ENCODE measurements around the gene TTC28.

DNA sequence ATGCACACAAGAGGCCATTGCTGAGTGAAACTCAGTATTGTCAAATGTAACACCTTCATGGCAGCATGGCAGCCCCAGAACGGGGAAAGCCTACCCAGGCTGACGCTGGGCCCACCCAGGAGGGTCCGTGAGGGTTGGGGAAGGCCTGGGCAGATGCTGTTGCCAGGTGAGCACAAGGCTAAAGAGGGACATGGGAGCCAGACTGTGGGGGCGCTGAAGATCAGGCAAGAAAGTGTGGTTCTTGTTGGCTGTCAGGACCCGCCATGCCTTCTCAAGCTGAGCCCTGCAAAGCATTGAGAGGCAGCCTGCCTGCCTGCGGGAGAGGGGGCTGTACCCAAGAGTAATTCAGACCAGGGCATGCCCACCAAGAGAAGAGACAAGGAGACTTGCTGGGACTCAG is 675.6 kb downstream of the TTC28 start:
- TF ChIP-seq POLR2AphosphoS5 (IDR thresholded peaks at IDR 0.05) (no peak), EP300 (IDR thresholded peaks at IDR 0.05) (no peak)
- TF ChIP-seq, protein P1, sequence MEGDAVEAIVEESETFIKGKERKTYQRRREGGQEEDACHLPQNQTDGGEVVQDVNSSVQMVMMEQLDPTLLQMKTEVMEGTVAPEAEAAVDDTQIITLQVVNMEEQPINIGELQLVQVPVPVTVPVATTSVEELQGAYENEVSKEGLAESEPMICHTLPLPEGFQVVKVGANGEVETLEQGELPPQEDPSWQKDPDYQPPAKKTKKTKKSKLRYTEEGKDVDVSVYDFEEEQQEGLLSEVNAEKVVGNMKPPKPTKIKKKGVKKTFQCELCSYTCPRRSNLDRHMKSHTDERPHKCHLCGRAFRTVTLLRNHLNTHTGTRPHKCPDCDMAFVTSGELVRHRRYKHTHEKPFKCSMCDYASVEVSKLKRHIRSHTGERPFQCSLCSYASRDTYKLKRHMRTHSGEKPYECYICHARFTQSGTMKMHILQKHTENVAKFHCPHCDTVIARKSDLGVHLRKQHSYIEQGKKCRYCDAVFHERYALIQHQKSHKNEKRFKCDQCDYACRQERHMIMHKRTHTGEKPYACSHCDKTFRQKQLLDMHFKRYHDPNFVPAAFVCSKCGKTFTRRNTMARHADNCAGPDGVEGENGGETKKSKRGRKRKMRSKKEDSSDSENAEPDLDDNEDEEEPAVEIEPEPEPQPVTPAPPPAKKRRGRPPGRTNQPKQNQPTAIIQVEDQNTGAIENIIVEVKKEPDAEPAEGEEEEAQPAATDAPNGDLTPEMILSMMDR (IDR thresholded peaks at IDR 0.05), result no peak

Data from sigmoid colon (tissue), 4 donors.